H1 (cell line): ENCODE data around the gene ACMSD. TPM values are rescaled to one million over a fixed set of nuclear protein-coding genes. Genes with fewer than 3 reads are reported as not detected.
A peak's percentile ranks its signal among the peaks of the same experiment; 100 is the strongest.

Experiments used
- CTCF ChIA-PET: fragments of 300-600 bp; sonication (Branson Sonifier 250); formaldehyde crosslinking; loops from one replicate; lab custom pipeline; 2021; ENCODE audit not compliant: partially characterized antibody; lab: Charles Lee
- POLR2A ChIA-PET: fragments of 300-600 bp; sonication (Branson Sonifier 250); formaldehyde crosslinking; loops from one replicate; lab custom pipeline; 2021; ENCODE audit warnings: inconsistent platforms; ENCODE audit not compliant: partially characterized antibody; lab: Charles Lee
- DNase-seq, 2 experiments: peaks; one replicate each; pipeline versions ENCODE4 v3.0.0 to v3.0.0-alpha.2; 2010 to 2022; ENCODE audit warnings: low spot score in 2 of 2, low read depth in 1 of 2, mixed read lengths in 1 of 2
- FAIRE-seq: peaks from 2 replicates; lab custom pipeline; 2011; peaks lifted over from hg19 to GRCh38; lab: Jason Lieb, UNC
- H2AFZ ChIP-seq: 2 replicates; pipeline ENCODE4 v1.8.1; 2012; ENCODE audit warnings: low read length, inconsistent platforms
- H2AK5ac ChIP-seq: 2 replicates; pipeline ENCODE4 v1.6.1; 2013; ENCODE audit warnings: low read depth, low read length
- H2BK120ac ChIP-seq: replicated peaks from 2 replicates; pipeline ENCODE3; 2013; ENCODE audit warnings: low read depth, low read length, inconsistent platforms
- H2BK12ac ChIP-seq: 2 replicates; pipeline ENCODE4 v1.6.1; 2013; ENCODE audit warnings: low read depth, low read length
- H2BK15ac ChIP-seq: 2 replicates; pipeline ENCODE4 v1.6.1; 2013; ENCODE audit warnings: low read length
- H2BK20ac ChIP-seq: 2 replicates; pipeline ENCODE4 v1.6.1; 2013; ENCODE audit warnings: low read length
- H2BK5ac ChIP-seq: 2 replicates; pipeline ENCODE4 v1.6.1; 2013; ENCODE audit warnings: low read depth, low read length
- H3K14ac ChIP-seq: 2 replicates; pipeline ENCODE4 v1.6.1; 2013; ENCODE audit warnings: inconsistent platforms; ENCODE audit not compliant: insufficient read length
- H3K18ac ChIP-seq: 2 replicates; pipeline ENCODE4 v1.6.1; 2013; ENCODE audit warnings: low read length; ENCODE audit errors: extremely low read depth
- H3K23ac ChIP-seq: 2 replicates; pipeline ENCODE4 v1.6.1; 2013; ENCODE audit warnings: inconsistent platforms; ENCODE audit not compliant: insufficient read length
- H3K23me2 ChIP-seq: 2 replicates; pipeline ENCODE4 v1.6.1; 2013; ENCODE audit warnings: low read depth, low read length
- H3K27ac ChIP-seq: 2 replicates; pipeline ENCODE4 v1.6.1; 2011; ENCODE audit warnings: low read depth, low read length, inconsistent platforms
- H3K27me3 ChIP-seq, 4 experiments: replicated peaks in 1 of 4; 1 replicate in 1 of 4; 2 replicates in 3 of 4; pipeline versions ENCODE4 v1.6.1 to v1.8.1; 2011 to 2013; ENCODE audit warnings: low read length in 3 of 4, mild to moderate bottlenecking in 3 of 4, inconsistent platforms in 2 of 4, mixed read lengths in 2 of 4, moderate library complexity in 1 of 4; ENCODE audit not compliant: control insufficient read depth in 3 of 4, insufficient read depth in 3 of 4; ENCODE audit errors: extremely low read depth in 1 of 4
- H3K36me3 ChIP-seq, 4 experiments: 2 replicates each; pipeline versions ENCODE4 v1.6.1 to v1.8.1; 2011 to 2013; ENCODE audit warnings: mild to moderate bottlenecking in 4 of 4, low read length in 3 of 4, moderate library complexity in 2 of 4, control low read depth in 1 of 4, inconsistent platforms in 1 of 4; ENCODE audit not compliant: insufficient read depth in 4 of 4, control insufficient read depth in 2 of 4
- H3K4ac ChIP-seq: replicated peaks from 2 replicates; pipeline ENCODE3; 2013; ENCODE audit warnings: low read length, low read depth, mixed read lengths, inconsistent platforms; ENCODE audit not compliant: insufficient read length
- H3K4me1 ChIP-seq, 4 experiments: replicated peaks in 1 of 4; 1 replicate in 1 of 4; 2 replicates in 3 of 4; pipeline versions ENCODE4 v1.6.1 to v1.8.1; 2011 to 2013; ENCODE audit warnings: low read length in 3 of 4, inconsistent platforms in 2 of 4, mixed read lengths in 1 of 4; ENCODE audit not compliant: insufficient read depth in 4 of 4, control insufficient read depth in 3 of 4
- H3K4me2 ChIP-seq, 2 experiments: 2 replicates each; pipeline versions ENCODE4 v1.6.1 to v1.8.1; 2011 to 2013; ENCODE audit warnings: low read depth in 2 of 2, low read length in 2 of 2, control low read depth in 1 of 2, inconsistent platforms in 1 of 2, mild to moderate bottlenecking in 1 of 2; ENCODE audit not compliant: insufficient read depth in 1 of 2
- H3K4me3 ChIP-seq, 4 experiments: fragments of 200-600, 300-600 bp in 1 of 4; sonication (generic), shearing (Covaris generic), sonication (Bioruptor Twin) in 1 of 4; 2 replicates each; pipeline versions ENCODE4 v1.5.1 to v1.8.1; 2011 to 2016; ENCODE audit warnings: low read length in 4 of 4, low read depth in 3 of 4, control low read depth in 2 of 4, inconsistent platforms in 2 of 4, mild to moderate bottlenecking in 2 of 4, mixed read lengths in 1 of 4, moderate library complexity in 1 of 4; ENCODE audit not compliant: insufficient read depth in 2 of 4; ENCODE audit errors: extremely low read depth in 1 of 4
- H3K56ac ChIP-seq: replicated peaks from 2 replicates; pipeline ENCODE3; 2013; ENCODE audit warnings: low read depth, mild to moderate bottlenecking, mixed read lengths, low read length, inconsistent platforms; ENCODE audit not compliant: insufficient read length
- H3K79me1 ChIP-seq: 2 replicates; pipeline ENCODE4 v1.6.1; 2013; ENCODE audit warnings: low read depth, low read length, control low read depth
- H3K79me2 ChIP-seq, 2 experiments: 2 replicates each; pipeline versions ENCODE4 v1.6.1 to v1.8.1; 2012 to 2013; ENCODE audit warnings: low read length in 2 of 2, mild to moderate bottlenecking in 2 of 2, inconsistent platforms in 1 of 2; ENCODE audit not compliant: insufficient read depth in 2 of 2, control insufficient read depth in 1 of 2
- H3K9ac ChIP-seq, 4 experiments: replicated peaks in 1 of 4; 1 replicate in 1 of 4; 2 replicates in 3 of 4; pipeline versions ENCODE4 v1.6.1 to v1.8.1; 2011 to 2013; ENCODE audit warnings: low read depth in 3 of 4, low read length in 3 of 4, control low read depth in 2 of 4, mild to moderate bottlenecking in 2 of 4, moderate library complexity in 2 of 4, inconsistent platforms in 1 of 4; ENCODE audit errors: extremely low read depth in 1 of 4
- H3K9me3 ChIP-seq, 2 experiments: 2 replicates each; pipeline versions ENCODE4 v1.6.1 to v1.8.1; 2012 to 2013; ENCODE audit warnings: mild to moderate bottlenecking in 2 of 2, moderate library complexity in 2 of 2, control low read depth in 1 of 2, inconsistent platforms in 1 of 2, low read depth in 1 of 2, low read length in 1 of 2, mixed read lengths in 1 of 2; ENCODE audit not compliant: insufficient read depth in 2 of 2
- H4K20me1 ChIP-seq, 2 experiments: replicated peaks in 1 of 2; 2 replicates each; pipeline versions ENCODE3 to v1.8.1; 2011 to 2013; ENCODE audit warnings: inconsistent platforms in 2 of 2, low read length in 2 of 2, mild to moderate bottlenecking in 1 of 2; ENCODE audit not compliant: insufficient read depth in 2 of 2, control insufficient read depth in 1 of 2
- H4K5ac ChIP-seq: 2 replicates; pipeline ENCODE4 v1.6.1; 2013; ENCODE audit warnings: low read length, low read depth, mixed read lengths, inconsistent platforms; ENCODE audit not compliant: insufficient read length
- H4K8ac ChIP-seq: 2 replicates; pipeline ENCODE4 v1.8.0; 2013; ENCODE audit warnings: mild to moderate bottlenecking, moderate library complexity, low read length, inconsistent platforms; ENCODE audit not compliant: insufficient read depth; ENCODE audit errors: extremely low read depth
- H4K91ac ChIP-seq: replicated peaks from 2 replicates; pipeline ENCODE3; 2013; ENCODE audit warnings: low read length, mixed read lengths, inconsistent platforms; ENCODE audit not compliant: insufficient read length
- PHF8 ChIP-seq: fragments of 200-600 bp; sonication (generic); conservative IDR thresholded peaks from 2 replicates; pipeline ENCODE4 v1.7.1; 2012; ENCODE audit warnings: low read depth, mild to moderate bottlenecking, inconsistent platforms, low read length, moderate library complexity
- POLR2A ChIP-seq, 2 experiments: IDR thresholded peaks; 1 replicate in 1 of 2; 2 replicates in 1 of 2; pipeline ENCODE4 v1.6.1; 2011; ENCODE audit warnings: low read depth in 2 of 2, low read length in 2 of 2, mild to moderate bottlenecking in 2 of 2; ENCODE audit errors: control extremely low read depth in 1 of 2
- RAD21 ChIP-seq, 2 experiments: IDR thresholded peaks in 1 of 2; conservative IDR thresholded peaks in 1 of 2; 2 replicates each; pipeline ENCODE4 v1.6.1; 2011; ENCODE audit warnings: low read depth in 2 of 2, low read length in 2 of 2, improper control_type of control experiment in 1 of 2, inconsistent platforms in 1 of 2, mild to moderate bottlenecking in 1 of 2, moderate library complexity in 1 of 2
- polyA plus RNA-seq, 7 experiments: library from polyadenylated mRNA; depleted of rRNA in 3 of 7; stranded (reverse) in 5 of 7; unstranded in 2 of 7; fragments of >200 nt in 5 of 7; fragments of 200-250 nt in 2 of 7; gene quantifications; 1 replicate in 5 of 7; 2 replicates in 1 of 7; 4 replicates in 1 of 7; pipeline versions ENCODE4 v1.2.1 to v1.2.3, GENCODE V29; 2011 to 2013; ENCODE audit warnings: missing spikeins in 2 of 7, mixed read lengths in 2 of 7
- total RNA-seq: library from RNA; stranded (reverse); fragmentation: NEBNext Ultra II Directional; extraction: Animal tissue kit (Norgen Biotek cat#: 25700); gene quantifications from 2 replicates; pipeline ENCODE4 v1.2.1, GENCODE V29; 2021
- TF ChIP-seq, protein P1 (sequence below), 3 experiments: IDR thresholded peaks; 1 replicate in 2 of 3; 2 replicates in 1 of 3; pipeline versions ENCODE4 v1.5.1 to v1.6.1; 2011; ENCODE audit warnings: low read length in 3 of 3, mild to moderate bottlenecking in 3 of 3, inconsistent platforms in 2 of 3, low read depth in 1 of 3, moderate library complexity in 1 of 3; ENCODE audit not compliant: insufficient read depth in 1 of 3; ENCODE audit errors: control extremely low read depth in 1 of 3

ACMSD gene
- total and polyA plus RNA-seq, 2 of the 8 experiments (the other 6 are each of a cell fraction or from before 2014, with no cell fraction given), result not detected

DNA sequence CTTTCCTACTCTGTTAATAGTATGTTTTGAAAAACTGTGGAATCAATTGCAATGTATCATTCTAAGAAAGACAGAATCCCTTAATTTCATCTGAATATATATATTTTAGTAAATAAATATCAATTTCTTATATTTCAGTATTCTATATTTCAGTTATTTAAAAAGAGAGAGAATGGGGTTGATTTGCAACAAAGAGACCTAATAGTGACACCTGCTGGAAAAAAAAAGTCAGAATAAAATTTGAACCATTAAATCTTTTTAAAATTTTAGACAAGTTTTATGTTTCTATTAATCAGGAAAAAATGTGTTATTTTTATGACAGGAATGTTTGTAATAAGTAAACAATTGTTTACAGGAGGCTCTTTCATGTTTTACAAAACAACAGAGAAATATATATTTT lies 59.5 kb downstream of the ACMSD start:
- Histone ChIP-seq H4K8ac (no peak overlapping the region), H4K91ac (no peak overlapping the region), H3K27me3 (no peaks in the 10 kb centered on the region), H3K79me1 (no peaks in the 10 kb centered on the region), H3K9ac (no peak overlapping the region), H3K14ac (no peak overlapping the region), H3K23me2 (no peaks in the 10 kb centered on the region), H3K4me1 (no peaks in the 10 kb centered on the region), H2BK120ac (no peak overlapping the region), H3K56ac (no peak overlapping the region), H4K20me1 (no peaks in the 10 kb centered on the region), H3K9me3 (no peaks in the 10 kb centered on the region), H3K27ac (no peak overlapping the region), H3K4me2 (no peak overlapping the region), H2BK12ac (no peak overlapping the region), H3K36me3 (no peaks in the 10 kb centered on the region), H3K4me3 (no peak overlapping the region), H2AFZ (no peak overlapping the region), H3K23ac (no peak overlapping the region), H2BK15ac (no peak overlapping the region), H3K4ac (no peak overlapping the region), H4K5ac (no peak overlapping the region), H2BK5ac (no peak overlapping the region), H3K18ac (no peak overlapping the region), H2AK5ac (no peak overlapping the region), H3K79me2 (no peaks in the 10 kb centered on the region), H2BK20ac (no peak overlapping the region)
- POLR2A ChIA-PET, result interaction anchor here (0.6 to 1.4 kb wide), 2 partner anchors 11 to 20 kb away, joined by 3 to 4 read pairs; no protein-coding TSS in a partner anchor
- DNase-seq (no peak), FAIRE-seq (no peak)
- CTCF ChIA-PET, result interaction anchor here (0.7 to 1.8 kb wide), 14 partner anchors 13 to 447 kb away, joined by 3 to 8 read pairs (median 4); no protein-coding TSS in a partner anchor
- TF ChIP-seq, protein P1, sequence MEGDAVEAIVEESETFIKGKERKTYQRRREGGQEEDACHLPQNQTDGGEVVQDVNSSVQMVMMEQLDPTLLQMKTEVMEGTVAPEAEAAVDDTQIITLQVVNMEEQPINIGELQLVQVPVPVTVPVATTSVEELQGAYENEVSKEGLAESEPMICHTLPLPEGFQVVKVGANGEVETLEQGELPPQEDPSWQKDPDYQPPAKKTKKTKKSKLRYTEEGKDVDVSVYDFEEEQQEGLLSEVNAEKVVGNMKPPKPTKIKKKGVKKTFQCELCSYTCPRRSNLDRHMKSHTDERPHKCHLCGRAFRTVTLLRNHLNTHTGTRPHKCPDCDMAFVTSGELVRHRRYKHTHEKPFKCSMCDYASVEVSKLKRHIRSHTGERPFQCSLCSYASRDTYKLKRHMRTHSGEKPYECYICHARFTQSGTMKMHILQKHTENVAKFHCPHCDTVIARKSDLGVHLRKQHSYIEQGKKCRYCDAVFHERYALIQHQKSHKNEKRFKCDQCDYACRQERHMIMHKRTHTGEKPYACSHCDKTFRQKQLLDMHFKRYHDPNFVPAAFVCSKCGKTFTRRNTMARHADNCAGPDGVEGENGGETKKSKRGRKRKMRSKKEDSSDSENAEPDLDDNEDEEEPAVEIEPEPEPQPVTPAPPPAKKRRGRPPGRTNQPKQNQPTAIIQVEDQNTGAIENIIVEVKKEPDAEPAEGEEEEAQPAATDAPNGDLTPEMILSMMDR (IDR thresholded peaks at IDR 0.05; ENCODE audit: control extremely low read depth in 1 of 3, insufficient read depth in 1 of 3, low read depth in 1 of 3, low read length in 3 of 3), result peak in 1 of 3 experiments; percentile 17; a peak in 1 of 4 replicates
- TF ChIP-seq POLR2A (IDR thresholded peaks at IDR 0.05; ENCODE audit: control extremely low read depth in 1 of 2, low read depth in 2 of 2, low read length in 2 of 2) (no peak), PHF8 (no peak), RAD21 (IDR thresholded peaks at IDR 0.05 in 1 of 2, conservative IDR thresholded peaks at IDR 0.05 in 1 of 2; ENCODE audit: low read depth in 2 of 2, low read length in 2 of 2) (peak in 1 of 2 experiments; percentile 46; a peak in 3 of 4 replicates)
